Sigmoid colon (tissue), 7 donors: ENCODE results near the gene MTMR6. TPM values are rescaled to one million over a fixed set of nuclear protein-coding genes. Genes with fewer than 3 reads are reported as not detected.

ENCODE experiments used
- DNase-seq: peaks from one replicate; pipeline ENCODE4 v3.0.0-alpha.2; 2019
- H3K27ac ChIP-seq, 4 donors: fragments of 200-600 bp; sonication (generic); one replicate each; pipeline ENCODE4 v1.5.1; 2016 to 2019; ENCODE audit warnings: mild to moderate bottlenecking in 1 of 4
- H3K27me3 ChIP-seq, 3 donors: fragments of 200-600 bp; sonication (generic); one replicate each; pipeline ENCODE4 v1.5.1; 2019; ENCODE audit warnings: mild to moderate bottlenecking in 1 of 3
- H3K36me3 ChIP-seq, 4 donors: fragments of 200-600 bp; sonication (generic); one replicate each; pipeline ENCODE4 v1.5.1; 2016 to 2019
- H3K4me1 ChIP-seq, 4 donors: fragments of 200-600 bp; sonication (generic); one replicate each; pipeline ENCODE4 v1.5.1; 2017 to 2019
- H3K4me3 ChIP-seq, 4 donors: fragments of 200-600 bp; sonication (generic); one replicate each; pipeline ENCODE4 v1.5.1; 2017 to 2019; ENCODE audit warnings: mild to moderate bottlenecking in 2 of 4, moderate library complexity in 1 of 4
- H3K9me3 ChIP-seq, 4 donors: fragments of 200-600 bp in 3 of 4; sonication (generic) in 3 of 4; one replicate each; pipeline versions ENCODE4 v1.5.1 to v1.6.1; 2013 to 2019
- CTCF ChIP-seq, 4 experiments: fragments of 450-650 bp in 3 of 4; fragments of 200-600 bp in 1 of 4; IDR thresholded peaks; one replicate each; pipeline ENCODE4 v1.5.1; 2016 to 2019; ENCODE audit warnings: antibody characterized with exemption in 4 of 4, mild to moderate bottlenecking in 3 of 4, moderate library complexity in 2 of 4
- EP300 ChIP-seq, 4 donors: sonication (generic); formaldehyde crosslinking; IDR thresholded peaks; one replicate each; pipeline ENCODE4 v1.6.1; 2017; ENCODE audit warnings: antibody characterized with exemption in 4 of 4
- POLR2A ChIP-seq, 2 donors: fragments of 450-650 bp; IDR thresholded peaks; one replicate each; pipeline ENCODE4 v1.6.1; 2016; ENCODE audit warnings: antibody characterized with exemption in 2 of 2, mild to moderate bottlenecking in 2 of 2, moderate library complexity in 2 of 2
- POLR2AphosphoS5 ChIP-seq, 4 donors: sonication (generic); formaldehyde crosslinking; IDR thresholded peaks; one replicate each; pipeline ENCODE4 v1.6.1; 2017; ENCODE audit warnings: antibody characterized with exemption in 4 of 4
- WGBS, 2 donors: extraction: QIAGEN DNeasy Blood & Tissue Kit; methylation state at CpG; one replicate each; pipeline ENCODE4 v1.1.7; 2013; 5-methylcytosine and 5-hydroxymethylcytosine counted together
- intact Hi-C: fragments of 100-400 bp; cut with DNase I; formaldehyde crosslinking; loops from one replicate; pipeline ENCODE4 v1.15.1; 2023
- polyA plus RNA-seq, 3 donors: library from polyadenylated mRNA; stranded (reverse); fragments of 200-250 nt; gene quantifications; one replicate each; pipeline ENCODE4 v1.2.3, GENCODE V29; 2013
- total RNA-seq, 4 donors: library from RNA; depleted of rRNA; stranded (reverse); fragments of >200 nt; gene quantifications; one replicate each; pipeline ENCODE4 v1.1.0, GENCODE V29; 2016
- donor health status: healthy with polysubstance abuse.
- donor health status: Bipolar disorder and iron deficiency.
- donor health status: healthy.

The MTMR6 gene
- total and polyA plus RNA-seq, 7 donors, result 8.9 to 33.1 (median 21.6) TPM

- Histone ChIP-seq H3K9me3 (no peaks in the 10 kb centered on the region), H3K36me3 (peaks cover 0 to 68% (median 14%) of the 10 kb centered on the region in 4 donors), H3K27ac (no peak overlapping the region), H3K27me3 (no peaks in the 10 kb centered on the region), H3K4me3 (no peak overlapping the region), H3K4me1 (no peaks in the 10 kb centered on the region)
- DNase-seq, result no peak
- TF ChIP-seq EP300 (IDR thresholded peaks at IDR 0.05) (no peak), POLR2A (IDR thresholded peaks at IDR 0.05) (no peak), CTCF (IDR thresholded peaks at IDR 0.05) (no peak), POLR2AphosphoS5 (IDR thresholded peaks at IDR 0.05) (no peak)
- 97% methylated on average over 6 of the region's 6 CpGs for WGBS, 2 donors
- intact Hi-C loops, result loop anchor here (10.0 kb wide), 1 partner anchor 56 kb away; no protein-coding TSS in a partner anchor
Observed at GRCh38 chr13:25268561-25268960, 18.7 kb downstream of the MTMR6 start.

- Histone ChIP-seq H3K27ac (no peak overlapping the region), H3K9me3 (no peaks in the 10 kb centered on the region), H3K27me3 (no peaks in the 10 kb centered on the region), H3K4me3 (no peak overlapping the region), H3K36me3 (peaks cover 0 to 68% (median 17%) of the 10 kb centered on the region in 4 donors), H3K4me1 (no peaks in the 10 kb centered on the region)
- intact Hi-C loops, result loop anchor here (10.0 kb wide), 1 partner anchor 57 kb away; no protein-coding TSS in a partner anchor
- no peak for DNase-seq
- 93 to 95% methylated on average over 1 of the region's 1 CpG for WGBS, 2 donors
- TF ChIP-seq POLR2AphosphoS5 (IDR thresholded peaks at IDR 0.05) (no peak), POLR2A (IDR thresholded peaks at IDR 0.05) (no peak), EP300 (IDR thresholded peaks at IDR 0.05) (no peak), CTCF (IDR thresholded peaks at IDR 0.05) (no peak)
Observed at GRCh38 chr13:25267715-25268114, 19.6 kb downstream of the MTMR6 start.

GRCh38 chr13:25266706-25267105, 20.6 kb downstream of the MTMR6 start:
- DNase-seq, result no peak
- TF ChIP-seq POLR2A (IDR thresholded peaks at IDR 0.05) (no peak), CTCF (IDR thresholded peaks at IDR 0.05) (no peak), EP300 (IDR thresholded peaks at IDR 0.05) (no peak)
- Histone ChIP-seq H3K27ac (no peak overlapping the region), H3K9me3 (no peaks in the 10 kb centered on the region), H3K4me3 (no peak overlapping the region), H3K27me3 (no peaks in the 10 kb centered on the region), H3K36me3 (peaks cover 0 to 68% (median 17%) of the 10 kb centered on the region in 4 donors), H3K4me1 (no peaks in the 10 kb centered on the region)
- WGBS, 2 donors, result 94 to 97% methylated on average over 5 of the region's 5 CpGs
- intact Hi-C loops, result loop anchor here (10.0 kb wide), 1 partner anchor 58 kb away; no protein-coding TSS in a partner anchor

GRCh38 chr13:25262261-25262660, 25.0 kb downstream of the MTMR6 start:
- Histone ChIP-seq H3K9me3 (no peaks in the 10 kb centered on the region), H3K27ac (no peak overlapping the region), H3K4me3 (no peak overlapping the region), H3K4me1 (no peaks in the 10 kb centered on the region), H3K27me3 (no peaks in the 10 kb centered on the region), H3K36me3 (peaks cover 0 to 97% (median 16%) of the 10 kb centered on the region in 4 donors)
- 95% methylated on average over 4 of the region's 4 CpGs for WGBS, 2 donors
- no peak for DNase-seq
- intact Hi-C loops, result loop anchor here (10.0 kb wide), 1 partner anchor 63 kb away; no protein-coding TSS in a partner anchor
- no peak for TF ChIP-seq EP300 (IDR thresholded peaks at IDR 0.05)
- no peak for TF ChIP-seq POLR2AphosphoS5 (IDR thresholded peaks at IDR 0.05)
- no peak for TF ChIP-seq CTCF (IDR thresholded peaks at IDR 0.05)
- no peak for TF ChIP-seq POLR2A (IDR thresholded peaks at IDR 0.05)

GRCh38 chr13:25253702-25254101, 33.6 kb downstream of the MTMR6 start:
- no peak for TF ChIP-seq POLR2AphosphoS5 (IDR thresholded peaks at IDR 0.05)
- no peak for TF ChIP-seq POLR2A (IDR thresholded peaks at IDR 0.05)
- TF ChIP-seq CTCF (IDR thresholded peaks at IDR 0.05), result no peak
- TF ChIP-seq EP300 (IDR thresholded peaks at IDR 0.05), result no peak
- WGBS, 2 donors, result 14 to 67% methylated on average over 2 of the region's 2 CpGs
- Histone ChIP-seq H3K9me3 (no peaks in the 10 kb centered on the region), H3K4me3 (no peak overlapping the region), H3K36me3 (peaks cover 0 to 98% (median 14%) of the 10 kb centered on the region in 4 donors), H3K27me3 (no peaks in the 10 kb centered on the region), H3K27ac (no peak overlapping the region), H3K4me1 (no peaks in the 10 kb centered on the region)
- intact Hi-C loops, result no loop called here
- no peak for DNase-seq
